HG03175 (cell line): Measurements from ENCODE around the gene DTYMK.
A peak's percentile ranks its signal among the peaks of the same experiment; 100 is the strongest.

Source experiments
- ATAC-seq: cut with Tn5 transposase; IDR thresholded peaks from one replicate; pipeline ENCODE4 v1.9.1; 2021; ENCODE audit warnings: mild to moderate bottlenecking, moderate library complexity; ENCODE audit not compliant: unreplicated experiment

DTYMK gene

GRCh38 chr2:241708879-241709278 lies 22.3 kb upstream of the DTYMK start:
- no peak for ATAC-seq

DNA sequence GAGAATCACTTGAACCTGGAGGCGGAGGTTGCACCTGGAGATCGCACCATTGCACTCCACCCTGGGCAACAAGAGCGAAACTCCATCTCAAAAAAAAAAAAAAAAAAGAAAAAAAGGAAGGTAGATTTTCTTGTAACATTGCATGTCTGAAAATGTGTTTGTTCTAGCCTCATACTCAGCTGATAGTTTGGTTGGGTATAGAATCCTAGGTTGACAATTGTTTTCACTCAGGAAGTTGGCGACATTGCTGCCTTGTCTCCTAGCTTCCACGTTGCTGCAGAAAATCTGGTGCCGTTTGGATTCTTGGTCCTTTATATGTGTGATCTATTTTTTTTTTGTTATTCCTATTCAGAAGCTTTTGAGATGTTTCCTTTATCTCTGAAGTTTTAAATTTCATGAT lies 19.9 kb upstream of the DTYMK start:
- ATAC-seq = no peak

DNA sequence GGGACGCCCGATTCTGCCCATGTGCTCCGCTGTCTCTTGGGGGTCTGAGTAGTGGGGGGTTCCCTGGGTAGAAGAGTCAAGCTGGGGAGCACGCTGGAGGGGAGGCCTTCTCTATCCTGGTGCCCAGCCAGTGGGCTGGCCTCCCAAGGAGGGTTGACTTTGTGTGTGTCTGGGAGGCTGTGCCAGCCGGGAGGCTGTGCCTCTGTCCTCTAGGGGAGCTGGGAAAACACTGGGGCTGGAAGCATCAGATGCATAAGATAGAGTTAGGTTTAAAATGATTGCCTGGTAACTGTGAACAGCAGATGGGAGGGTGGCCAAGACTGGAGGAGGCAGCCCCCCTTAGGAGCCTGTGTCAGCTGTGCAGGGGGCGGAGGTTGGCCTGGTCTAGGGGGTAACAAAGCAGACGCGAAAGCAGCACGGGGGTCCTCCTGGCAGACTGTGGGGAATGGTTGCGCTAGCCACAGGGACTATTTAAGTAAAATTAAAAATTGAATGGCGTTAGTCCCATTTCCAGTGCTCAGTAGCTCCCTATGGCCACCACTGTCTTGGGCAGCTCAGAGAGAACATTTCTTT lies 16.5 kb upstream of the DTYMK start:
- no peak for ATAC-seq

DNA sequence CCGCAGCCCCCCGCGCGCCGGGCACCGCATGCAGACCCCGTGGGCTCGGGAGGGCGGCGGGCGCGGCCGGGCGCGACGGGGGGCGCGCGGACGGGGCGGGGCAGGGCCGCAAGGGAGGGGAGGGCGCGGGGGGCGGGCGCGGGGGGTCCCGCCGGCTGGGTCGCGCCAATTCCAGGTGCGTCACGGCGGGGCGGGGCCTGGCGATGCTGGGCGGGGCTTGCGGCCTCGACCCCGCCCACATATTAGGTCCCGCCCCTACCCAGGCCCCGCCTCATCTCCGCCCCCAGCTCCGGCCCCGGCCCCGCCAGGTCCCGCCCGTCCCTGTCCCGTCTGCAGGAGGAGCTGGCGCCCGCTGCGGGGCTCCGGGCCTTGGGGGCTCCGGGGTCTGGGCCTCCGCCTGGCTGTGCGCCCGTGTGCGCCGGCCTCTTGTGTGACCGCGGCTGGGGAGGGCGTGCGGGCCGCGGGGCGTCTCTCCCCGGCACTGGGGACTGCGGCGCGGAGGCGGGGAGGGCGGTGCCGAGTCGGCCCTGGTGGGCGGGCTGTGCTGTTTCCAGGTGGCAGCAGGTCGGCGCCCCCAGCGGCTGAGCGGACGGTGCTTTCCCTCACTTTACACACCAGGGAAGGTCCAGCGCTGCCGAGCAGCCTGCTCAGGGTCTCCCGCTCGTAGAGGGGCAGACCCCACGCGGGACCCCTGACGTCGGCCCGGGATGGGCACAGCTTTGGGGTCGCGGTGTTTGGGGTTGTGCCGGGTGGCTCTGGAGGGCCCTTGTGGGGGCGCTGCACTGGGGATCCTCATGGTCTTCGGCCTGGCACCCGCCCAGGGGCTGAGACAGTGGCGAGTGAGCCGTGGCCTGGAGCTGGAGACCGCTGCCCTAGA lies 15.8 kb upstream of the DTYMK start:
- ATAC-seq = peak; percentile 72

DNA sequence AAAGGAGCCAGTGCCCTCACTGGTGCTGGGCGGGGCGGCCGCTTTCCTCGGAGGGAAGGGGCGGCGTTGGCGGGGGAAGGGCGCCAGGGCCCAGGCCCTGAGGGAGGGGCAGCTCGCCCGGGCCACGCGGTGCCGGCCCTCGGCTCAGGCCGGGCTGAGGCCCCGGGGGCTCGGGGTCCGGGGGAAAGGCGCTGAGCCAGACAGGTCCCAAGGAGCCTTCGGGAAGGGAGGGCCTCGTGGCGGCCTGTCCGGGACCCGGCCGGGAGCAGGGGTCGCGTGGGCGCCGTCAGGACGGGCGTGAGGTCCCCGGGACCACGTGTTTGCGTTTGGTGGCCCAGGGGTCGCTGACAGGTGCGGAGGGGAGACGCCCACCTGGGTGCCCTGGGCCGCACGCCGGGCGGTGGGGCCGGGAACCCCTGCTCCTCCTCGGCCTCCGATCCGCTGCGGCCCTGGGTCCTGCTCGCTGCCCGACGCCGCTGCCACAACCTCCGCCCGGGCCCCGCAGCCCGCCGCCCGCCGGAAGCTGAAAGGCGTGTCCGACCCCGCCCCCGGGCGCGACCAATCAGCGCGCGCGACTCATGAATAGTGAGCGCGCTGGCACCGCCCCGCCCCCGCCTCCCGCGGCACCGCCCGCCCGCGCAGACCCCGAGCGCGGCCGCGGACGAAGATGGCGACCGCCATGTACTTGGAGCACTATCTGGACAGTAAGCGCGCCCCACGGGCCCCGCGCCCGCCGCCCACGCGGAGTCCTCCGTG lies 15.0 kb upstream of the DTYMK start, which contains the start of gene ING5:
ING5 (plus strand) TSS at position 641 of the 756 bp plus-strand sequence; CDS start at position 668, 27 bp downstream.
- peak; percentile 60 for ATAC-seq

DNA sequence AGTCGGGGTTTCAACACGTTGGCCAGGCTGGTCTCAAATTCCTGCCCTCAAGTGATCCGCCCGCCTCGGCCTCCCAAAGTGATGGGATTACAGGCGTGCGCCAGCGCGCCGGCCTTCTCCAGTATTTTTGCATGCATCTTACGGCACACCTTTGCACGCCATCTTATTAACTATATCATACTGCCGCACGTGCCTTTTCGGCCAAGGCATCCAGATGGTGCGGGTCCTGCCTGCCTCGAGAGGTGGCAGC lies 14.5 kb upstream of the DTYMK start:
- ATAC-seq = no peak

GRCh38 chr2:241695651-241696050 lies 9.0 kb upstream of the DTYMK start:
- no peak for ATAC-seq

GRCh38 chr2:241692448-241692847 lies 5.8 kb upstream of the DTYMK start:
- no peak for ATAC-seq

- ATAC-seq = no peak
Measured at GRCh38 chr2:241690202-241690717, 3.6 kb upstream of the DTYMK start.

GRCh38 chr2:241689306-241689705 lies 2.7 kb upstream of the DTYMK start:
- no peak for ATAC-seq

DNA sequence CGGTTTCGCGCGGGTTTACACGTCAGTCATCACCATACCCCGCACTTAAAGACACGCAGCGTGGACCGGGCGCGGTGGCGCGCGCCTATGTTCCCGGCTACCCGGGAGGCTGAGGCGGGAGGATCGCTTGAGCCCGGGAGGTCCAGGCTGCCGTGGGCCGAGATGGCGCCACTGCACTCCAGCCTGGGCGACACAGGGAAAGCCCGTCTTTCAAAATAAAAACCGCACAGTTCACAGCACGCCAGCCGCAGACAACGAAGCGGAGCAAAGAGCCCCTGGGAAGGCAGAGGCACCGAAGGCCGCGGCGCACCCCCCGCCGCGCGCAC lies 328 bp downstream of the DTYMK start:
- peak; percentile 11 for ATAC-seq

- no peak for ATAC-seq
Measured at GRCh38 chr2:241680827-241681599, 5.6 kb downstream of the DTYMK start.

- ATAC-seq = no peak
Measured at GRCh38 chr2:241680044-241680443, 6.6 kb downstream of the DTYMK start.

DNA sequence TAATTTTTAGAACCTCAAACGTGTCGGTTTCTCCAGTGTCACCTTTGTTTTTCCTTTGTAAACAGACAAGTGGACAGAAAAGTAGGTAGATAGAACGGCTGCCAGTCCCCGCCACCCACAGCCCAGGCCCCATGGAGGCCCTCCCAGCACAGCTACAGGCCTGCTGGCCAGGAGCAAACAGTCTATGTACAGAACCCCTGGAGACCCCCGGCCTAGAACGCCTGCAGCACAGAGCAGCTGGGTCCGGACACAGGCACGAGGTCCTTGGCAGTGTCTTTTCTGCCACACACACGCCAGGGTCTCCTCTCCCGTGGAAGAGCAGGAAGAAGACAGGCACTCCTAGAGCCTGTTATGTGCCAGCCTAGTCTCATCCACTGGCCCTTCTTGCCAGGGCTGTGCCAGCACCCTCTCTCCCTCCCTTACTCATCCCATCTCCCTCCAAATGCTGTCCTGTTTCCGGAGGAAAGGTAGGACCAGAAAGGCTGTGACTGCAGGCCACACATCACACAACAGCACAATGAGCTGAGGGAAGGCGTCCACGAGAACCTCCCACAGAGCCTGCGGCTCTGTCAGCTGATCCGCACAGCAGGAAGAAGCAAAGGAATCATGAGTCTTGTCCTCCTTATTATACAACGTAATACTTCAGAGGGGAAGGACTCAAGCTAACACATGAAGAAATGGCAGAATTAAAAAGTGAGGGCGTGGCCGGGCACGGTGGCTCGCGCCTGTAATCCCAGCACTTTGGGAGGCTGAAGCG lies 7.7 kb downstream of the DTYMK start:
- no peak for ATAC-seq

DNA sequence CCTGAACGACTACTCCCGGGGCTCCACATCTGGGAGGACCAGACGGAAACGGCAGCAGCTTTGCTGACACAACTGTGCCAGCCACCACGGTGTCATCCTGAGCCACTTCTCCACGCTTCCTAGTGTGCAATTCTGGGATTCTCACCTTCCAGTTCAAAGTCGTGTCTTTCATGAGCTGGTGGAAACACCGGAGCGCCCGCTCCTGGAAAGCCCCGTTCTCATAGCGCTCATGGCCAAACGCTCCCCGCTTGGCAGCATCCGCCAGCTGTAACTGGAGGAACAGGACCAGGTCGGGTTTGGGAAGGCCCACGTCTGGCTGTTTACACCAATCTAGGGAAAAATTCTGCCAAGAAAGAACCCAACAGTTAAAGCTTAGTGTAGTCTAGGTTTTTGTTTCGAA lies 8.3 kb downstream of the DTYMK start:
- no peak for ATAC-seq

DNA sequence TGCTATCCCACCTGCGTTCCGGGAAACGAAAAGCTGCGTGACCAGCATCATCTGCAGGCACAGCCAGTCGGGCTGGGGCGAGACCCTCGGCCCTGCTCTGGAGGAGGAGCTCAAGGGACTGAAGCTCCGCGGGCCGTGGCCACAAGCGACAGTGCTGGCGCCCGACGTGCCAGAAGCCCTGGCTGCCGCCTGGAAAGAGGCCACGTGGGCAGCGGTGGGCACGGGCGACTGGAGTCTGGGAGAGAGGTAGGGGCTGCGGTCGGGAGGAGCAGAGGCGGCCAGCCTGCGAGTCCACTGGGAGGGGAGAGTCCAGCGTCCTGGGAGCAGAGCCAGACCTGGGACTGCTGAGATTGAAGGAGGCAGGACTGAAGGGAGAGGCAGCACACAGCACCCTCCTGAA lies 9.2 kb downstream of the DTYMK start:
- ATAC-seq = no peak

DNA sequence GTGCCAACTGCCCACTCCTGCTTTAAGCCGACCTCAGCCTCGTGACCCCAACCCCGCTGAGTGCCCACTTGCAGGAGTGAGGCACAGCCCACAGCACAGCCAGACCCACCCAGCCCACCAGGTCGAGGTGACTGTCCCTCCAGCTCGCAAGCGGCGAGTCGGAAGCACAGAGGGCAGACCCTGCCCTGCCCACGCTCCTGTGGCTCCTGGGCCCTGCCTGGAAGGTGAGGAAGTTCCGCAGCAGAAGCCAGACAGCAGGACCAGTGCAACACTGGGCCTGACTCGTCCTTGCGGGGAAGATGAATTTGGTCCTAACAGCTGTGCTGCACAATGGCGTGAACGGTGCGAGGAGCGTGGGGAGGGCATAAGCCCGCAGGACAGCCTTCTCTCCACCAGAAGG lies 9.9 kb downstream of the DTYMK start:
- ATAC-seq = no peak

- ATAC-seq = no peak
Measured at GRCh38 chr2:241675885-241676284, 10.7 kb downstream of the DTYMK start.

DNA sequence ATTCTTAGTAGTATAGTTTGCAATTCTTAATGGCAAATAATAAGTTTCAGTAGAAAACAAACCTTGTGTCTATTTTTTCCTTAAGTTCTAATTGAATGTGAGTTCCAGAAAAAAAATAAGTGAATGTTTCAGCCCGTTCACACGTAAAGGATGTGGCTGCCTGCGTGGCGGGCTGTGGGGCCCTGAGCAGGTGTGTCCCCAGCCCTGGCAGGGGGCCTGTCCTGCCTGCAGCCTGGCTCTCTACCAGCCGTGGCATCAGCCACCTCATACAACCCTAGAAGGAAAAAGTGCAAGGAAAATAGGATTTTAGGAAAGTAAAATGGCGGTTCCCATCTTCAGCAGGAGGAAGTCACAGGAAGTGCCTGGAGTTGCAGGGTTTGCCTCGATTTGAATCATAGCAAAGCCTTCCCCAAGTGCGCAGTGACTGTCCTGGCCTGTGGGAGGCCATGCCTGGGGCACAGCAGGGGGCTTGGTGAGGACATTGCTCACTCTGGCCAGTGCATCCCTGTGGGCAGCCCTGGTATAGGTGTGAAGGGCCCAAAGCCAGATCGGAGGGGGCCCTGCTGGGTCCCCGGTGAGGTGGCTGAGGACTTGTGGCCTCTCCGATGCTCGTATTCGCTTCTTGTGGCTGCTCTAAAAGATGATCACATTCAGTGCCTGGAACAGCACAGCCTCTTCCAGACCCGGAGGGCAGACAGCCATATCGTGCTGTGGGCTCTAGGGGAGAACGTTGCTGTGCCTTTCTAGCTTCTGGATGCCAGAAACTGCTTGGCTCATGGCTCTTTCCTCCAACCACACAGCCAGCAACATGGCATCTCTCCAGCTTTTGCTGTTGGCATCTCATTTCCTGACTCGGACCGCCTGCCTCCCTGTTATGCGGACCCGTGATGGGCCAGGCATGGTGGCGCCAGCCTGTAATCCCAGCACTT lies 12.6 kb downstream of the DTYMK start:
- no peak for ATAC-seq
